DND-41 (cell line): ENCODE measurements around the gene CDCP1.

ENCODE experiments used
- ATAC-seq: fragments of 200-7000 bp; cut with Tn5 transposase; 3 replicates; pipeline ENCODE4 v1.9.1; 2021; ENCODE audit warnings: low read depth; ENCODE audit not compliant: insufficient read depth
- DNase-seq: peaks from one replicate; pipeline ENCODE4 v3.0.0-alpha.2; 2020
- H2AFZ ChIP-seq: 2 replicates; pipeline ENCODE4 v1.6.0; 2012; ENCODE audit warnings: low read depth, low read length
- H3K27ac ChIP-seq: 2 replicates; pipeline ENCODE4 v1.5.1; 2012; ENCODE audit warnings: low read length, inconsistent platforms
- H3K27me3 ChIP-seq: fragments of 200-600 bp; sonication (generic); 2 replicates; pipeline ENCODE4 v1.6.0; 2012; ENCODE audit warnings: low read length, mild to moderate bottlenecking, inconsistent platforms; ENCODE audit not compliant: insufficient read depth, poor library complexity
- H3K36me3 ChIP-seq: 2 replicates; pipeline ENCODE4 v1.5.1; 2012; ENCODE audit warnings: low read length, inconsistent platforms; ENCODE audit not compliant: insufficient read depth
- H3K4me1 ChIP-seq: 2 replicates; pipeline ENCODE4 v1.5.1; 2012; ENCODE audit warnings: mild to moderate bottlenecking, low read length; ENCODE audit not compliant: insufficient read depth
- H3K4me2 ChIP-seq: 2 replicates; pipeline ENCODE4 v1.6.0; 2012; ENCODE audit warnings: mild to moderate bottlenecking, moderate library complexity, low read length, inconsistent platforms; ENCODE audit not compliant: insufficient read depth
- H3K4me3 ChIP-seq, 2 experiments: fragments of 200-600 bp in 1 of 2; shearing (Covaris generic) in 1 of 2; 2 replicates each; pipeline ENCODE4 v1.5.1; 2012 to 2016; ENCODE audit warnings: inconsistent platforms in 2 of 2, low read length in 2 of 2, mild to moderate bottlenecking in 2 of 2, low read depth in 1 of 2, moderate library complexity in 1 of 2
- H3K79me2 ChIP-seq: 2 replicates; pipeline ENCODE4 v1.6.0; 2012; ENCODE audit warnings: low read length, inconsistent platforms; ENCODE audit not compliant: insufficient read depth
- H3K9ac ChIP-seq: 2 replicates; pipeline ENCODE4 v1.6.0; 2012; ENCODE audit warnings: low read depth, mild to moderate bottlenecking, inconsistent platforms, low read length, moderate library complexity
- H3K9me3 ChIP-seq: 2 replicates; pipeline ENCODE4 v1.5.1; 2012; ENCODE audit warnings: low read length, moderate library complexity, mild to moderate bottlenecking, inconsistent platforms; ENCODE audit not compliant: insufficient read depth, severe bottlenecking
- H4K20me1 ChIP-seq: 2 replicates; pipeline ENCODE4 v1.6.0; 2012; ENCODE audit warnings: low read length; ENCODE audit not compliant: insufficient read depth
- CTCF ChIP-seq: IDR thresholded peaks from 2 replicates; pipeline ENCODE4 v1.5.1; 2012; ENCODE audit warnings: borderline replicate concordance, low read length, moderate library complexity, mild to moderate bottlenecking; ENCODE audit not compliant: poor library complexity, severe bottlenecking; ENCODE audit errors: extremely low read depth
- EZH2 ChIP-seq: IDR thresholded peaks from 3 replicates; pipeline ENCODE4 v1.6.1; 2012; ENCODE audit warnings: borderline replicate concordance, low read depth, mild to moderate bottlenecking, moderate library complexity, low read length, inconsistent platforms; ENCODE audit not compliant: severe bottlenecking

Gene CDCP1

GRCh38 chr3:45125550-45126026, 20.6 kb downstream of the CDCP1 start:
- H3K27me3 ChIP-seq, result no peaks in the 10 kb centered on the region
- DNase-seq (no peak), ATAC-seq (no peak)
- no peaks in the 10 kb centered on the region for H3K79me2 ChIP-seq
- H3K9ac ChIP-seq, result no peak overlapping the region
- no peak overlapping the region for H2AFZ ChIP-seq
- no peak overlapping the region for H3K27ac ChIP-seq
- no peaks in the 10 kb centered on the region for H3K9me3 ChIP-seq
- 0 out of 2 replicates have a peak, but pooled peaks cover 2% of the 10 kb centered on the region for H3K4me1 ChIP-seq
- no peak overlapping the region for H3K4me2 ChIP-seq
- no peak for TF ChIP-seq EZH2
- no peak for TF ChIP-seq CTCF
- no peaks in the 10 kb centered on the region for H3K36me3 ChIP-seq
- no peaks in the 10 kb centered on the region for H4K20me1 ChIP-seq
- H3K4me3 ChIP-seq, result no peak overlapping the region

- 0 out of 2 replicates have a peak, but pooled peaks cover 2% of the 10 kb centered on the region for H3K4me1 ChIP-seq
- DNase-seq (no peak), ATAC-seq (no peak)
- no peaks in the 10 kb centered on the region for H3K79me2 ChIP-seq
- no peaks in the 10 kb centered on the region for H3K27me3 ChIP-seq
- no peak overlapping the region for H3K9ac ChIP-seq
- no peaks in the 10 kb centered on the region for H3K36me3 ChIP-seq
- no peak overlapping the region for H2AFZ ChIP-seq
- no peaks in the 10 kb centered on the region for H4K20me1 ChIP-seq
- H3K4me3 ChIP-seq, result no peak overlapping the region
- TF ChIP-seq EZH2 (no peak), CTCF (no peak)
- H3K9me3 ChIP-seq, result no peaks in the 10 kb centered on the region
- H3K27ac ChIP-seq, result no peak overlapping the region
- H3K4me2 ChIP-seq, result no peak overlapping the region
These were observed 21.2 kb downstream of the CDCP1 start for GRCh38 chr3:45124956-45125355.

- Histone ChIP-seq H3K79me2 (no peaks in the 10 kb centered on the region), H3K36me3 (no peaks in the 10 kb centered on the region), H3K9me3 (no peaks in the 10 kb centered on the region), H2AFZ (no peak overlapping the region), H4K20me1 (no peaks in the 10 kb centered on the region), H3K4me3 (no peak overlapping the region), H3K27me3 (no peaks in the 10 kb centered on the region), H3K4me2 (no peak overlapping the region), H3K9ac (no peak overlapping the region), H3K27ac (no peak overlapping the region), H3K4me1 (0 out of 2 replicates have a peak, but pooled peaks cover 2% of the 10 kb centered on the region)
- TF ChIP-seq EZH2 (no peak), CTCF (no peak)
- DNase-seq, result no peak
- ATAC-seq, result no peak
These were observed 21.8 kb downstream of the CDCP1 start for GRCh38 chr3:45124352-45124751.
